ENCODE measurements around the gene KRTAP4-16. TPM values are rescaled to one million over a fixed set of nuclear protein-coding genes. Genes with fewer than 3 reads are reported as not detected.
"Not testable (repeated sequence)": the region's sequence is repeated elsewhere in the genome, so short reads cannot be mapped to it uniquely, and the experiment has no call there.

KRTAP4-16 gene
- total and polyA plus RNA-seq, 10 donors, result not detected

DNA sequence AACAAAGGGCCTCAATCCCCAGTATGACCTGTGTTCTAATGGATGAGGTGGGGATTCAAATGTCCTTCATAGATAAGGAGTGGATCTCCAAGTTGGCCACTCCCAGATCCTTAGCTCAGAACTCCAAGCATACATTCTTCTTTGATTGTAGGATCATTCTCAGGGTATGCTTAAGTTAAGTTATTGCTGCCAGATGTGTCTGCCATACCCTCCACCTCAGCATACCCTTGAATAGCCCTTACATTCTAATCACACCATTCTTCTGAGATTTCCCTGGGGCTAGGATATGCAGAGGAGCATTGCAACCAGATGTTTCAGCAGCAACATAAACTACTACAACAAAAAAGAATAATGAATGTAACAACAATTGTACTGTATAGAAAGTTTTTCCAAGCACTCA, 34.7 kb downstream of the KRTAP4-16 start:
- TF ChIP-seq POLR2A (IDR thresholded peaks at IDR 0.05) (no peak), POLR2AphosphoS5 (IDR thresholded peaks at IDR 0.05) (no peak)
- TF ChIP-seq, protein P1, sequence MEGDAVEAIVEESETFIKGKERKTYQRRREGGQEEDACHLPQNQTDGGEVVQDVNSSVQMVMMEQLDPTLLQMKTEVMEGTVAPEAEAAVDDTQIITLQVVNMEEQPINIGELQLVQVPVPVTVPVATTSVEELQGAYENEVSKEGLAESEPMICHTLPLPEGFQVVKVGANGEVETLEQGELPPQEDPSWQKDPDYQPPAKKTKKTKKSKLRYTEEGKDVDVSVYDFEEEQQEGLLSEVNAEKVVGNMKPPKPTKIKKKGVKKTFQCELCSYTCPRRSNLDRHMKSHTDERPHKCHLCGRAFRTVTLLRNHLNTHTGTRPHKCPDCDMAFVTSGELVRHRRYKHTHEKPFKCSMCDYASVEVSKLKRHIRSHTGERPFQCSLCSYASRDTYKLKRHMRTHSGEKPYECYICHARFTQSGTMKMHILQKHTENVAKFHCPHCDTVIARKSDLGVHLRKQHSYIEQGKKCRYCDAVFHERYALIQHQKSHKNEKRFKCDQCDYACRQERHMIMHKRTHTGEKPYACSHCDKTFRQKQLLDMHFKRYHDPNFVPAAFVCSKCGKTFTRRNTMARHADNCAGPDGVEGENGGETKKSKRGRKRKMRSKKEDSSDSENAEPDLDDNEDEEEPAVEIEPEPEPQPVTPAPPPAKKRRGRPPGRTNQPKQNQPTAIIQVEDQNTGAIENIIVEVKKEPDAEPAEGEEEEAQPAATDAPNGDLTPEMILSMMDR (IDR thresholded peaks at IDR 0.05 in 8 of 11, conservative IDR thresholded peaks at IDR 0.05 in 3 of 11), result no peak
- intact Hi-C loops (cut with DNase I; ENCODE audit: low total_unique reads), result no loop called here
- Histone ChIP-seq H3K36me3 (no peaks in the 10 kb centered on the region), H3K9me3 (no peaks in the 10 kb centered on the region), H3K27me3 (replicated peaks in 1 of 7) (peaks cover 0 to 1% (median 0%) of the 10 kb centered on the region in 7 donors), H3K27ac (no peak overlapping the region), H3K4me1 (no peaks in the 10 kb centered on the region), H3K4me3 (no peak overlapping the region)
- no peak for DNase-seq

DNA sequence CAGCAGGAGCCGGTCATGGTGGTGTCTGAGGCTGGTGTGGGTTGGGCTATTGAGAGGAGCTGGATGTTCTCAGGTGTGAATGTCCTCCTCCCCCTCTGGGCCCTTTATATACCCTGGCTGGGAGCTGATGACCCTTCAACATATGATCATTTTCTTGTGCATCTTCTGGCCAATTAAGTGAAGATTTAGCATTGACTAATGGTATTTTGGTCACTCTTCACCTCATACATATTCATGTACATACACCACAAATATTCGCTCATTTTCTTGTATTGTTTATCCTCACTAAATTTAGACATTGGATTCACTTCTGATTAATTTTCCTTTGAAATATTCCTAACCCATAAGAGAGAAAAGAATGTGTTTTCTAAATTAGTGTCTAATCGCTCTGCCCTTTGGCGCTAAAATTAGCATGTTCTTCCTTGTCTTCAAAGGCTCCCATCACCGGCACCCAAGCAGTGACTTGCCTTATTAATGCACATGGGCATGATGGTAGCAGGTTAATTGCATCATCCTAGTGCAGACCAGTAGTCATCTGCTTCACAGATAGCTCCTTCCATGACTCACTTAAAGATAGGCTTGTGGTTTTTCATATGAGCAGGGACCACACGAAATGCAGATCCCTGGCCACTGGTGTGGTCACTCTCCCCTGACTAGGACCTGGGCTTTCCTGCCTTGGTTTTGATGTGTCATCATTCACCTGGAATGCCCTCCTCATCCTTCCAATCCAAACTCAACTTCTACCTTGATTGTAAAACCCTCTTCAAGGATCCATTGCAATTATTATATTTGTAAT, 36.0 kb downstream of the KRTAP4-16 start, which contains the start of gene KRTAP2-4:
Gene KRTAP2-4, minus strand, starts transcription at position 51 of the 796 bp plus-strand sequence. Its CDS starts 34 bp downstream, at position 17.
- Histone ChIP-seq H3K4me3 (no peak within 1 kb of the TSS), H3K27me3 (replicated peaks in 1 of 7) (peaks cover 0 to 8% (median 0%) of the 10 kb centered on the region in 7 donors), H3K4me1 (no peaks in the 10 kb centered on the region), H3K36me3 (no peaks in the 10 kb centered on the region), H3K9me3 (no peaks in the 10 kb centered on the region), H3K27ac (no peak within 1 kb of the TSS)
- 81 to 91% (median 85%) methylated on average over 5 to 6 of the region's 6 CpGs for WGBS, 5 donors
- DNase-seq, result no peak
- TF ChIP-seq POLR2A (IDR thresholded peaks at IDR 0.05) (no peak), POLR2AphosphoS5 (IDR thresholded peaks at IDR 0.05) (no peak)
- TF ChIP-seq, protein P1 (IDR thresholded peaks at IDR 0.05 in 8 of 11, conservative IDR thresholded peaks at IDR 0.05 in 3 of 11), result no peak
- intact Hi-C loops (cut with DNase I; ENCODE audit: low total_unique reads), result no loop called here

DNA sequence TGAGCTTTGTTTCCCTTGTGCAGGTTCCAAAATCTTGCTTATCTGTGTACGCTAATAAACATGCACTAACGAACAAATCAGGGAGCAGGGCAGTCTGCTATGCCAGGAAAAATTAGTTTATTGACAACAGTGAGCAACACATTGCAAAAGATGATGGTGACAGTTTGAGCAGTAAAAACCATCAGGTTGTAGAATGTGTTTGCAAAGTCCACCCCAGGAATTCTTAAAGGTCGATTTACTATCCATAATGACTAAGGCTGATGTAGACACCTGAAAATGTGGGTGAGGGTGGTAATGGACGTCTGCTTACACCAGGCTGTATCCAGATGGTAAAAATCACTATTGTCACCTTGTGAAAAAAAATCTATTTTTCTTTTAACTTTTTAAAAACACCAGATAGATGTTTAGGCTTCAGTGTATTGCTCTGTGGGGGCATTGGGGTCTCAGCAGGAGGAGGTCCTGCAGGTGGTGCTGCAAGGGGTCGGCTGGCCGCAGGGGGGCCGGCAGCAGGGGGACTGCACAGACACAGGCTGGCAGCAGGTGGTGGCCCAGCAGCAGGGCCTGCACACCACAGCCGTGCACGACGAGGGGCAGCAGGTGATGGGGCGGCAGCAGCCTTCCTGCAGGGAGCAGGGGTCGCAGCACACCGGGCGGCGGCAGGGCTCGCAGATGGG, 36.9 kb downstream of the KRTAP4-16 start:
- intact Hi-C loops (cut with DNase I; ENCODE audit: low total_unique reads); DNase-seq; H3K27ac ChIP-seq; H3K9me3 ChIP-seq; H3K4me3 ChIP-seq; H3K4me1 ChIP-seq; H3K36me3 ChIP-seq: not testable (repeated sequence)
- peaks cover 0 to 14% (median 0%) of the 10 kb centered on the region in 7 donors for H3K27me3 ChIP-seq (replicated peaks in 1 of 7)
- 74 to 93% (median 78%) methylated on average over 7 to 10 of the region's 16 CpGs for WGBS, 5 donors

DNA sequence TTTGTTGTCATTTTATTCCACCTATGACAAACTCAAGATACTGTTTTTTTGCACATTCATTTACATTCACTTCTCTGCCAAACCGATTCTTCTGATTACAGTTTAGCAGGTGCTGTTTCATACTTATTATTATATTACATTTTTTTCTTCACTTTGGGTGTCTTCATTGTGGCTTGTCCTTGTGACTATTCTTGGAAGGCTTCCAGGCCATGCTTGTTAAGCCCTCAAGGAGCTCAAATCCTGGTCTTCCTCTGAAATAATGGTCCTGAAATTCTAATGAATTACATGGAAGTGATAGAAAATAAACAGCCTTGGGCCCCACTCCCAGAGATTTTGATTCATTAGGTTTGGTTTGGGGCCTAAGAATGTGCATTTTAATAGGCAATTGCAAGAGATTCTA, 37.7 kb downstream of the KRTAP4-16 start:
- DNase-seq, result no peak
- Histone ChIP-seq H3K4me3 (no peak overlapping the region), H3K27ac (no peak overlapping the region), H3K27me3 (replicated peaks in 1 of 7) (peaks cover 0 to 22% (median 2%) of the 10 kb centered on the region in 7 donors), H3K9me3 (no peaks in the 10 kb centered on the region), H3K4me1 (no peaks in the 10 kb centered on the region), H3K36me3 (no peaks in the 10 kb centered on the region)
- 61 to 78% (median 71%) methylated on average over 1 of the region's 1 CpG for WGBS, 5 donors
- intact Hi-C loops (cut with DNase I; ENCODE audit: low total_unique reads), result no loop called here
- TF ChIP-seq POLR2A (IDR thresholded peaks at IDR 0.05) (no peak), POLR2AphosphoS5 (IDR thresholded peaks at IDR 0.05) (no peak)
- TF ChIP-seq, protein P1 (IDR thresholded peaks at IDR 0.05 in 8 of 11, conservative IDR thresholded peaks at IDR 0.05 in 3 of 11), result no peak

All from spleen (tissue), 11 donors.